Parathyroid adenoma (tissue), 2 donors: ENCODE measurements around the gene LRRC55.

Source experiments
- H2AFZ ChIP-seq: fragments of 300-600 bp; sonication (generic); one replicate; pipeline ENCODE4 v1.7.0; 2017; ENCODE audit warnings: antibody characterized with exemption, mild to moderate bottlenecking
- H3K27ac ChIP-seq: fragments of 300-600 bp; sonication (generic); one replicate; pipeline ENCODE4 v1.7.0; 2017
- H3K27me3 ChIP-seq: fragments of 300-600 bp; sonication (generic); one replicate; pipeline ENCODE4 v1.7.0; 2017; ENCODE audit warnings: low read length; ENCODE audit not compliant: control insufficient read depth, insufficient read depth
- H3K36me3 ChIP-seq: fragments of 300-600 bp; sonication (generic); one replicate; pipeline ENCODE4 v1.7.0; 2017; ENCODE audit warnings: low read length; ENCODE audit not compliant: control insufficient read depth, insufficient read depth
- H3K4me1 ChIP-seq: fragments of 300-600 bp; sonication (generic); one replicate; pipeline ENCODE4 v1.7.0; 2017; ENCODE audit warnings: control low read depth
- H3K4me2 ChIP-seq: fragments of 300-600 bp; sonication (generic); one replicate; pipeline ENCODE4 v1.7.0; 2017; ENCODE audit warnings: low read length
- H3K4me3 ChIP-seq: fragments of 300-600 bp; sonication (generic); one replicate; pipeline ENCODE4 v1.7.0; 2017; ENCODE audit warnings: low read depth, low read length
- H3K79me2 ChIP-seq: fragments of 300-600 bp; sonication (generic); one replicate; pipeline ENCODE4 v1.7.0; 2017; ENCODE audit warnings: control low read depth
- H3K9ac ChIP-seq: fragments of 300-600 bp; sonication (generic); one replicate; pipeline ENCODE4 v1.7.0; 2017; ENCODE audit warnings: mild to moderate bottlenecking
- H3K9me3 ChIP-seq: fragments of 300-600 bp; sonication (generic); one replicate; pipeline ENCODE4 v1.7.0; 2017; ENCODE audit warnings: low read length; ENCODE audit not compliant: control insufficient read depth
- TF ChIP-seq, protein P1 (sequence below): fragments of 300-600 bp; sonication (generic); IDR thresholded peaks from one replicate; pipeline ENCODE4 v1.7.0; 2017; ENCODE audit warnings: antibody characterized with exemption, mild to moderate bottlenecking
- donor health status: primary hyperparathyroidism.

LRRC55 gene

DNA sequence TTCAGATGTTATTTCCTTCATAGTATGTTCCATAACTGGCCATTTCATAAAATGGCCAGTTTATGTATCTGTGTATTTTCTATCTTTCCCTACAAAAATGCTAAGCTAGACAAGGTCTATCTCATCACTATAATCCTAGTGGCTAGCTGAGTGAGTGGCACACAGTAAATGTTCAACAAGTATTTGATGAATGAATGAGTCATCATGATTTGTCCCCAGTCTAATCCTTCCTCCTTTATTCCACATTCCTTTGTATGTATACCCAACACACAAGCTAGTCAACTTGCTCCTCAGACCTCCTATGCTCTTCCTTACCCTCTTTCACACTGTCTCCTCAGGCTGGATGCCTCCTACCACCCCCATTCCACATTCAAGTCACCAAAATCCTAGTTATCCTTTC is 42.8 kb downstream of the LRRC55 start:
- Histone ChIP-seq H3K9me3 (no peaks in the 10 kb centered on the region), H3K4me2 (no peak overlapping the region), H3K36me3 (no peaks in the 10 kb centered on the region), H2AFZ (no peak overlapping the region), H3K79me2 (no peaks in the 10 kb centered on the region), H3K27me3 (no peaks in the 10 kb centered on the region), H3K27ac (no peak overlapping the region), H3K9ac (no peak overlapping the region), H3K4me3 (no peak overlapping the region), H3K4me1 (no peaks in the 10 kb centered on the region)
- TF ChIP-seq, protein P1, sequence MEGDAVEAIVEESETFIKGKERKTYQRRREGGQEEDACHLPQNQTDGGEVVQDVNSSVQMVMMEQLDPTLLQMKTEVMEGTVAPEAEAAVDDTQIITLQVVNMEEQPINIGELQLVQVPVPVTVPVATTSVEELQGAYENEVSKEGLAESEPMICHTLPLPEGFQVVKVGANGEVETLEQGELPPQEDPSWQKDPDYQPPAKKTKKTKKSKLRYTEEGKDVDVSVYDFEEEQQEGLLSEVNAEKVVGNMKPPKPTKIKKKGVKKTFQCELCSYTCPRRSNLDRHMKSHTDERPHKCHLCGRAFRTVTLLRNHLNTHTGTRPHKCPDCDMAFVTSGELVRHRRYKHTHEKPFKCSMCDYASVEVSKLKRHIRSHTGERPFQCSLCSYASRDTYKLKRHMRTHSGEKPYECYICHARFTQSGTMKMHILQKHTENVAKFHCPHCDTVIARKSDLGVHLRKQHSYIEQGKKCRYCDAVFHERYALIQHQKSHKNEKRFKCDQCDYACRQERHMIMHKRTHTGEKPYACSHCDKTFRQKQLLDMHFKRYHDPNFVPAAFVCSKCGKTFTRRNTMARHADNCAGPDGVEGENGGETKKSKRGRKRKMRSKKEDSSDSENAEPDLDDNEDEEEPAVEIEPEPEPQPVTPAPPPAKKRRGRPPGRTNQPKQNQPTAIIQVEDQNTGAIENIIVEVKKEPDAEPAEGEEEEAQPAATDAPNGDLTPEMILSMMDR = no peak

DNA sequence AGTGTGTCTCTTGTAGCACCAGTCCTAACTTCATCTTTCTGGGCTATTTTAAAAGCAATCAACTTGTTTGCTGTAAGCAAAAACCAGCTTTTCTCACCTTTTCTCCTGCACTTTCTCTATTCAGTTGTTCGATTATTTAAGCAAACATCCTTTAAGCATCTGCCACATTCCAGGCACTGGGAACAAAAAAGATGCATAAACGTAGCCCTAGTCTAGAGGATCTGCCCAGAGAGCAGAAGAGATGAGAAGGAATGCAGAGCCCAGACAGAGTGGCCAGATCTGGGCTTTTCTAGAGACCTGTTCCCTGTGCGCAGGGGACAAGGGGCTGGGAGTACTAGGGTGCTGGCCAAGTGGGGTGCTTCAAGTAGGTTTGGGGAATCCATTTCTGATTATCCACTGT is 46.8 kb downstream of the LRRC55 start:
- Histone ChIP-seq H3K4me3 (no peak overlapping the region), H3K27ac (no peak overlapping the region), H3K4me2 (no peak overlapping the region)

DNA sequence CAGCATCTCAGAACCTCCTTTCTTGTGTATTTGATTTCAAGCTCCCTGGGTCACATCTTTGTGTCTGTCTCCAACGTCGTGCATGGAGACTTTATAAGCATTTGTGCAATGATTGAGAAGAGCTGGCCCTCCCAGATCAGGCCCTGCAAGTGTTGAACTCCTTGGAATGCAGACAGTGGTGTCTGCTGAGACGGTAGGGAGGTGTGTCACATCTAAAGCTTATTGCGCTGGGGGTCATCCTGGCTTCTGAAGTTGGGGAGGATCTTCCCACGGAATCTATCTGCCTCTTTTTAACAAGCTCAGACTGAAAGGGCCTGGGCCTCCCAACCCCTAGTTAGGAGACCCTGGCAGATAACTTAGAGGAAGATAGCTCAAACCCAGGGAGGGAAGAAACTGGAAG is 48.6 kb downstream of the LRRC55 start:
- H3K36me3 ChIP-seq = no peaks in the 10 kb centered on the region
- H3K9me3 ChIP-seq = no peaks in the 10 kb centered on the region
- H3K9ac ChIP-seq = no peak overlapping the region
- no peak overlapping the region for H3K27ac ChIP-seq
- H3K4me1 ChIP-seq = no peaks in the 10 kb centered on the region
- no peak overlapping the region for H2AFZ ChIP-seq
- no peaks in the 10 kb centered on the region for H3K27me3 ChIP-seq
- no peak overlapping the region for H3K4me3 ChIP-seq
- TF ChIP-seq, protein P1 = no peak
- no peaks in the 10 kb centered on the region for H3K79me2 ChIP-seq
- no peak overlapping the region for H3K4me2 ChIP-seq

More for the DNA sequence above, 46.8 kb downstream of the LRRC55 start:
- no peaks in the 10 kb centered on the region for H3K27me3 ChIP-seq
- H3K9ac ChIP-seq = no peak overlapping the region
- no peaks in the 10 kb centered on the region for H3K9me3 ChIP-seq
- H3K4me1 ChIP-seq = no peaks in the 10 kb centered on the region
- H3K36me3 ChIP-seq = no peaks in the 10 kb centered on the region
- H3K79me2 ChIP-seq = no peaks in the 10 kb centered on the region
- no peak overlapping the region for H2AFZ ChIP-seq
- TF ChIP-seq, protein P1 = no peak

DNA sequence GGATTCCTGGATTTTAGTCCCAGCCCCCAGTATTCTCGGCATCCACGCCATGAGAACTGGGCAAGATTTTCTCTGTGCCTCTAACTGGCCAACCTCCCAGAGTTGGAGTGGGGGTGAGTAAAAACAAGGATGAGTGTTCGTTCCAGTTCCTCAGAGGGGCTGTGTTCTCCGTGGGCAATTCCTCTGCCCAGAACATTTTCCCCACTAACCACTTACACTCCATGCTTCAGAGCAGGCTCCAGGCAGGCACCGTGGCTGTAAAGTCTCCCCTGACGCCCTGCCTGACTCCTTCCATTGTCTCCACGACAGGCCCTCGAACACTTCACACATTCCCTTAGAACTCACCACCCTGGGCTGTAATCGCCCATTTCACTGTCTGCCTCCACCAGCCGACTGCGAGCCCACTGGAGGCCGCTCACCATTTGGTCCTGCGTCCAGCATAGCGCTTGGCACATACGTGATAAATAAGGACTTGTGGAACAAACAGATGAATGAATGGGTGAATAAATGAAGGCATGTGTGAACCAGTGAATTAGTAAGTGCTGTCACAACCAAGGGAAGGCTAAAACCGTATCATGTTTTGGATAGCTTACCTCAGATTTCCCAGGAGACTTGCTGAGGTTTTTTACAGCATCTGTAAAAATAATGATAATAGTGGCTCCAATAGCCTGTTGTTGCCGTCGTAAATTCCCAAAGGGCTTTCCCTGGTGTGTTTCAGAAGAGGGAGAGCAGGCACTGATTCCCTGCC is 49.2 kb downstream of the LRRC55 start:
- Histone ChIP-seq H3K36me3 (no peaks in the 10 kb centered on the region), H3K27ac (no peak overlapping the region), H2AFZ (no peak overlapping the region), H3K4me3 (no peak overlapping the region), H3K9ac (no peak overlapping the region), H3K79me2 (no peaks in the 10 kb centered on the region), H3K27me3 (no peaks in the 10 kb centered on the region), H3K9me3 (no peaks in the 10 kb centered on the region), H3K4me1 (no peaks in the 10 kb centered on the region), H3K4me2 (no peak overlapping the region)
- TF ChIP-seq, protein P1 = no peak
